Amniotic stem cell (primary cell): Measurements from ENCODE around the gene THAP6.
"Not testable (repeated sequence)": the region's sequence is repeated elsewhere in the genome, so short reads cannot be mapped to it uniquely, and the experiment has no call there.

Source experiments
- DNase-seq: peaks from one replicate; lab custom pipeline; 2025; lab: John Stamatoyannopoulos, UW

Gene THAP6

GRCh38 chr4:75525910-75526309 lies 11.6 kb downstream of the THAP6 start:
- no peak for DNase-seq

GRCh38 chr4:75527482-75527881 lies 13.2 kb downstream of the THAP6 start:
- DNase-seq = no peak

- DNase-seq = no peak
These were observed 16.5 kb downstream of the THAP6 start for GRCh38 chr4:75530556-75531322.

DNA sequence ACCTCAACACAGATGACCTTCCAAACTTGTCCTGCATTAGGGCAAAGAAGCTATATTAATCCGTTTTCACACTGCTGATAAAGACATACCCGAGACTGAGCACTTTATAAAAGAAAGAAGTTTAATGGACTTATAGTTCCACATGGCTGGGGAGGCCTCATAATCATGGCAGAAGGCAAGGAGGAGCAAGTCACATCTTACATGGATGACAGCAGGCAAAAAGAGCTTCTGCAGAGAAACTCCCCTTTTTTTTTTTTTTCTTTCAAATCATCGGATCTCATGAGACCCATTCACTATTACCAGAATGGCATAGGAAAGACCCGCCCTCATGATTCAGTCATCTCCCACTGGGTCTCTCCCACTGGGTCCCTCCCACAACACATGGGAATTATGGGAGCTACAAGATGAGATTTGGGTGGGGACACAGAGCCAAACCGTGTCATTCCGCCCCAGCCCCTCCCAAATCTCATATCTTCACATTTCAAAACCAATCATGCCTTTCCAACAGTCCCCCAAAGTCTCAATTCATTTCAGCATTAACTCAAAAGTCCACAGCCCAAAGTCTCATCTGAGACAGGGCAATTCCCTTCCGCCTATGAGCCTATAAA lies 17.4 kb downstream of the THAP6 start:
- DNase-seq = not testable (repeated sequence)

- DNase-seq = not testable (repeated sequence)
These were observed 19.1 kb downstream of the THAP6 start for GRCh38 chr4:75533339-75533887.

- DNase-seq = not testable (repeated sequence)
These were observed 19.7 kb downstream of the THAP6 start for GRCh38 chr4:75533926-75534325.

DNA sequence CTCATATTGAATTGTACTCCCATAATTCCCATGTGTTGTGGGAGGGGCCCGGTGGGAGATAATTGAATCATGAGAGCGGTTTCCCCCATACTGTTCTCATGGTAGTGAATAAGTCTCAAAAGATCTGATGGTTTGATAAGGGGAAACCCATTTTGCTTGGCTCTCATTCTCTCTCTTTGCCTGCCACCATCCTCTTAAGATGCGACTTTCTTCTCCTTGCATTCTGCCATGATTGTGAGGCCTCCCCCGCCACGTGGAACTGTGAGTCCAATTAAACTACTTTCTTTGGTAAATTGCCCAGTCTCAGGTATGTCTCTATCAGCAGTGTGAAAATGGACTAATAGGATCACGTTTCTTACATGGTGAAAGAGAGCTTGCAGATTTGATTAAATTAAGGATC lies 23.0 kb downstream of the THAP6 start:
- DNase-seq = not testable (repeated sequence)

- no peak for DNase-seq
These were observed 28.6 kb downstream of the THAP6 start for GRCh38 chr4:75542824-75543223.

- not testable (repeated sequence) for DNase-seq
These were observed 29.9 kb downstream of the THAP6 start for GRCh38 chr4:75544220-75544619.

- no peak for DNase-seq
These were observed 30.6 kb downstream of the THAP6 start for GRCh38 chr4:75544870-75545269.

DNA sequence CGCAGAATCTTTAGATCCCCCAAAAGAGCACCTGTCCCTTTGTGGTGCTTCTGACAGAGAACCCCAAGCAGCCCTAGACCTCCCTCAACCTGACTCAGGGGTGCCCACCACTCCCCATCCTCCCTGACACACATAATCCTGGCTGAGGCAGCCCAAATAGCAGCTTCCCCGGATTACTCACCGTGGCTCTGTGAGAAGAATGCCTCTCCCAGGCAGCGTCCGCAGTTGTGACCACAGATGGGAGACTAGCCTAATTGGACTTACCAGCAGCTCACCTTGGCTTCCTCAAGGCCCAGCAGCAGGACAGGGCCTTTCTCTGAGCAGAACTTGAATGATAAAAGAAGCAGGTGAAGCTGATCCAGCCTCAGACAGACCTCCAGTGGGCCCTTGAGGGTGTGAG lies 31.3 kb downstream of the THAP6 start:
- no peak for DNase-seq

DNA sequence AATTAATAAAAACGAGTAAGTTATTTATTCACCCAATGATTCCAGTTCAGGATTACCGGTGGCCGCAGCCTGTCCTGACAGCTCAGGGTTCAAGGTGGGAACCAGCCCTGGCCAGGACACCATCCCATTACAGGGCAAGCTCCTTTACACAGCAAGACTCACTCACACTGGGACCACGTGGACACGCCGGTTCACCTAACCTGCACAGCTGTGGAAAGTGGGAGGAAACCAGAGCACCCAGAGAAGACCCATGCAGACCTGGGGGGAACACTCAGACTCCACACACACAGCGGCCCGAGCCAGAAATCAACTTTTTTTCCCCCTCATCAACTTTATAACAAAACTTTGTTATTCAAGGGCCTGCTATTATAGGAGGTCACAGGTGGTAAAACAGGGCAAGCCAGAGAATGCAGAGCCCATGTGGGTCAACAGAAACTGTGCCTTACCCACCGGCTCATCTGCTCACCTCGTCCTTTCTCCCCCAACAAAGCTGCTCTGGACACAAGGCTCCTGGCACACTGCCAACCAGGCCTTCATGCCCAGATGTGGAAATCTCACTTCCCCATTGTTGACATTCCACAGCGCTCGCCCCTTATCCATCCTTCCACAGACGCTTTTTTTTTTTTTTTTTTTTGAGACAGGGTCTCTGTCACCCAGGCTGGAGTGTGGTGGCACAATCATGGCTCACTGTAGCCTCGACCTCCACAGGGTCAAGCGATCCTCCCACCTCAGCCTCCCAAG lies 33.5 kb downstream of the THAP6 start:
- DNase-seq = no peak

GRCh38 chr4:75549019-75549418 lies 34.7 kb downstream of the THAP6 start:
- DNase-seq = no peak

DNA sequence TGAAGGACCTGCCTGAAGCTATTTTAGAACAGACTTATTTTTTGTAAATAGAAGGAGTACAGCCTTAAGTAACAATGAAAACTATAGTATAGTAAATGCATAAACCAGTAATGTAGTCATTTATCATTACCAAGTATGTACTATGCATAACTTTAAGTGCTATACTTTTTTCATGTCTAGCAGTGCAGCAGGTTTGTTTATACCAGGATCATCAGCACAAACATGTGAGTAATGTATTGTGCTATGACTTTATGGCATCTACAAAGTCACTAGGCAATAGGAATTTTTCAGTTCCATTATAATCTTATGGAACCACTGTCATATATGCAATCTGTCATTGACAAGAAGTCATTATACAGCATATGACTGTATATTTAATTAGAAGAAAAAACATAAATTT lies 38.2 kb downstream of the THAP6 start:
- no peak for DNase-seq

GRCh38 chr4:75555294-75556164 lies 41.3 kb downstream of the THAP6 start, which contains the start of gene ODAPH:
Gene ODAPH (plus strand): TSS chr4:75556066. CDS start chr4:75556083, 17 bp downstream.
- no peak for DNase-seq

GRCh38 chr4:75557696-75558095 lies 43.4 kb downstream of the THAP6 start:
- DNase-seq = no peak

GRCh38 chr4:75561789-75562188 lies 47.5 kb downstream of the THAP6 start:
- DNase-seq = no peak

DNA sequence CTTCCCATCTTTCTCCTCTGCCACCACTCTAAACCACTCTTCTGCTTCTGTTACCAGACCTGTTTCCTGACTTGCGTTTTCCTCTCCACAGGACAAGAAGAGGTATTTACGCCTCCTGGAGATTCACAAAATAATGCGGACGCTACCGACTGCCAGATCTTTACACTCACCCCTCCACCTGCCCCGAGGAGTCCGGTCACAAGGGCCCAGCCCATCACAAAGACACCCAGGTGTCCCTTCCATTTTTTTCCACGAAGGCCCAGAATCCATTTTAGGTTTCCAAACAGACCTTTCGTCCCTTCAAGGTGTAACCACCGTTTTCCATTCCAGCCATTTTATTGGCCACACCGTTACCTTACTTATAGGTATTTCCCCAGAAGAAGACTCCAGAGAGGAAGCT lies 49.8 kb downstream of the THAP6 start:
- DNase-seq = no peak

GRCh38 chr4:75565481-75565880 lies 51.2 kb downstream of the THAP6 start:
- DNase-seq = no peak

DNA sequence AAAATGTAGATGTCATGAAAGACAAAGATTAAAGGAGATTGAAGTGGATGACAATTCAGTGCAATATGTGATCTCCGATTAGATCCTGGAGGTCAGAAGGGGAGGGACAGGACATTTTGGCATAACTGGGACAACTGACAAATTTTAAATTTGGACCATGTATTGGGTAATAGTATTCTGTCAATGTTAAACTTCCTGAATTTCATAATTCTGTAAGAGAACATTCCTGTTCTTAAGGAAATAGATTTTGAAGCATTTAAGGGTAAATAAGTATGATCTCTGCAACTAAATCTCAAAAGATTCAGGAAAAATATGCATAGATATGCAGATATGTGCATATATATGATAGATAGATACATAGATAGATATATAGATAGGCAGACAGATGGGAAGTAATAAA lies 52.6 kb downstream of the THAP6 start:
- DNase-seq = no peak

DNA sequence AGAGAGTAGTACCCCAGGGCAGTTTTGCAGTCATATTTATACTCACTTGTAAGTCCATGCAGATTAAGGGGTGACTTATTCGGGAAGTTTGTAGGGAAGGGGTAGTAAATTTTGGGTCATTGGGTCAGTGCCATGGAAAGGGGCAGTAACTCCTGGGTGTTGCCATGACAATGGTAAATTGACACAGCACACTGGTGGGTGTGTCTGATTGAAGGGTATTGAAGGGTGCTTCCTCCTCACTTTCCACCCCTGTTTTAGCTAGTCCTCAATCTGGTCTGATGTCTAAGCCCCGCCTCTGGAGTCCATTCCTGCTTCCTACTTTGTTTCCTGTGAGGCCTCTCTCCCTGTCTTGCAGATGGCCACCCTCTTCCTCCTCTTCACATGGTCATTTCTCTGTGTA lies 53.5 kb downstream of the THAP6 start:
- DNase-seq = no peak
